AG08395 (cell line): ENCODE data around the gene KRTAP12-1.
"Not testable (repeated sequence)": the region's sequence is repeated elsewhere in the genome, so short reads cannot be mapped to it uniquely, and the experiment has no call there.

Experiments used
- DNase-seq: peaks from one replicate; pipeline ENCODE4 v3.0.0; 2012; ENCODE audit warnings: mixed read lengths, low spot score

The KRTAP12-1 gene

GRCh38 chr21:44644878-44645277, 37.1 kb downstream of the KRTAP12-1 start:
- DNase-seq, result no peak

DNA sequence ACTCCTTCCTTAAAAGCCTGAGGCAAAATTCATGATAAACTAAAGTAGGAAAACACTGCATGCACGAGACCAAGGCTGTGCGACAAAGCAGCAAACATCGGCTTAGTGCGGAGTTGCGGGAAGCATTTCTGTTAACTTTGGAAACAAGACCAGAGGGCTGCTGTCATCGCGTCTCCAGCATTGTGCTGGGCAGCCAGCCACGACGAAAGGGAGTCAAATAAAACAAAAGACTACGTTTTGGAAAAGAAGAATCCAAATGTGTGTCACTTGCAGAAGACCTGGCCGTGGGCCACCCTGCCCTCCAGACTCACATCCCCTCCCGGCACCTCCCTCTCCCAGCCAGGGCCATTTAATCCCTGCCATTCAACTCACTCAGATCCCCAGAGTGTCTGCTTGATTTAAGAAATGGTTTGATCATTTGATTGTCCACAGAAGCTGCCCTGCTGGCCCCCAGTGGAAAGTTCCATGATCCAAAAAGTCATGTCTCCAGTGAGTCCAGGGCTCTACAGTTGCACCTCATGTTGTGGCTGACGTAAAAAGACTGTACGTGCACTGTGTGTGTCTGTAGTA, 38.1 kb downstream of the KRTAP12-1 start:
- no peak for DNase-seq

- no peak for DNase-seq
Measured at GRCh38 chr21:44640761-44641160, 41.2 kb downstream of the KRTAP12-1 start.

GRCh38 chr21:44639331-44639655, 42.7 kb downstream of the KRTAP12-1 start:
- no peak for DNase-seq

- not testable (repeated sequence) for DNase-seq
Measured at GRCh38 chr21:44638506-44639330, 43.2 kb downstream of the KRTAP12-1 start.

GRCh38 chr21:44637851-44638348, 44.1 kb downstream of the KRTAP12-1 start:
- not testable (repeated sequence) for DNase-seq

- DNase-seq, result no peak
Measured at GRCh38 chr21:44637018-44637850, 44.7 kb downstream of the KRTAP12-1 start, which contains the start of gene KRTAP10-10. TSS of gene KRTAP10-10 (plus strand) at chr21:44637356. CDS start at chr21:44637418, 62 bp downstream.

- DNase-seq, result no peak
Measured at GRCh38 chr21:44636209-44637017, 45.5 kb downstream of the KRTAP12-1 start.

DNA sequence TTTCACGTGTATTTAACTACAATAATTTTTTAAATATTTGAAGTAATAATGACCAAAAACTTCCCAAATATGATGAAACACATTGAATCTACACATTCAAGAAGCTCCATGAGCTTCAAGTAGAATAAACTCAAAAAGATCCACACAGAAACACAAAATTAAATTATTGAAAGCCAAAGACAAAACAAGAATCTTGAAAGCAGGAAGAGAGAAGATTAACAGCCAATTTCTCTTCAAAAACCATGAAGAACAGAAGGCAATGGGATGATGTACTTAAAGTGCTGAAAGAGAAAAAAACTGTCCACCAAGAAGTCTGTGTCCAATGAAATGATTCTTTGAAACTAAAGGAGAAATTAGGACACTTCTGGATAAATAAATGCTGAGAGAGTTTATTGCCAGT, 49.9 kb downstream of the KRTAP12-1 start:
- DNase-seq, result no peak
